ENCODE results near the gene DHH.
A peak's percentile ranks its signal among the peaks of the same experiment; 100 is the strongest.
"Not testable (repeated sequence)": the region's sequence is repeated elsewhere in the genome, so short reads cannot be mapped to it uniquely, and the experiment has no call there.

Gene DHH

GRCh38 chr12:49094160-49094974 is at the start of gene DHH:
TSS of gene DHH (minus strand) at chr12:49094801. CDS start at chr12:49094512, 289 bp downstream.
- H3K4me1 ChIP-seq (ENCODE audit: control insufficient read depth, insufficient read depth, low read length) = peaks cover 31% of the 10 kb centered on the region
- no peak within 1 kb of the TSS for H3K9ac ChIP-seq (ENCODE audit: low read depth, low read length)
- no peaks in the 10 kb centered on the region for H3K9me3 ChIP-seq (ENCODE audit: control insufficient read depth, insufficient read depth, low read length)
- H3K27ac ChIP-seq (ENCODE audit: low read depth, low read length) = no peak within 1 kb of the TSS
- H3K4me3 ChIP-seq (ENCODE audit: low read depth, low read length) = peak within 1 kb of the TSS; percentile 54
- peaks cover 66% of the 10 kb centered on the region for H3K27me3 ChIP-seq (ENCODE audit: control insufficient read depth, insufficient read depth, low read length)
- H3K36me3 ChIP-seq (ENCODE audit: control insufficient read depth, insufficient read depth, low read length) = peaks cover 18% of the 10 kb centered on the region

- H3K9me3 ChIP-seq (ENCODE audit: control insufficient read depth, insufficient read depth, low read length) = no peaks in the 10 kb centered on the region
- H3K27ac ChIP-seq (ENCODE audit: low read depth, low read length) = no peak overlapping the region
- H3K36me3 ChIP-seq (ENCODE audit: control insufficient read depth, insufficient read depth, low read length) = no peaks in the 10 kb centered on the region
- no peaks in the 10 kb centered on the region for H3K27me3 ChIP-seq (ENCODE audit: control insufficient read depth, insufficient read depth, low read length)
- H3K9ac ChIP-seq (ENCODE audit: low read depth, low read length) = no peak overlapping the region
- H3K4me3 ChIP-seq (ENCODE audit: low read depth, low read length) = no peak overlapping the region
- no peaks in the 10 kb centered on the region for H3K4me1 ChIP-seq (ENCODE audit: control insufficient read depth, insufficient read depth, low read length)
Observed at GRCh38 chr12:49144384-49144783, 49.8 kb upstream of the DHH start.

- no peaks in the 10 kb centered on the region for H3K4me1 ChIP-seq (ENCODE audit: control insufficient read depth, insufficient read depth, low read length)
- no peaks in the 10 kb centered on the region for H3K36me3 ChIP-seq (ENCODE audit: control insufficient read depth, insufficient read depth, low read length)
- no peaks in the 10 kb centered on the region for H3K27me3 ChIP-seq (ENCODE audit: control insufficient read depth, insufficient read depth, low read length)
- H3K9me3 ChIP-seq (ENCODE audit: control insufficient read depth, insufficient read depth, low read length) = no peaks in the 10 kb centered on the region
- no peak overlapping the region for H3K27ac ChIP-seq (ENCODE audit: low read depth, low read length)
- no peak overlapping the region for H3K4me3 ChIP-seq (ENCODE audit: low read depth, low read length)
- no peak overlapping the region for H3K9ac ChIP-seq (ENCODE audit: low read depth, low read length)
Observed at GRCh38 chr12:49138999-49139398, 44.4 kb upstream of the DHH start.

DNA sequence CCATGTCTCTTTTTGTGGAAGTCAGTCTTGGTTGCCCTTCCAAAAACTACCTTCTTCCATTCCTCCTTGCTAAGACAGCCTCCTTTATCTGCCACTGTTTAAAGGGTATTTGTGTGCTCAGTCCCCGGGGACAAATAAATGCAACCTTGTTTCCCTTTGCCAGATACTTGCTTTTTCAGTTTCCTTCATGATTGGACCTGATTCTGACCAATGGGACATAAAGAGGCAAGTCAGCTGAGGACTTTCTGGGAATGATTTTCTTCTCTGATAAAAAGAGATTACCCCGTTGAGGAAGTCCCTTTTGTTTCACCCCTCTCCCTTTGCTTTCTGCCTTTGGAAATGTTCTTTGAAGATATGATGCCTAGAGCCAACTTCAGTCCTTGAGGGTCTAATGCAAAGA is 44.0 kb upstream of the DHH start:
- Histone ChIP-seq H3K27me3 (ENCODE audit: control insufficient read depth, insufficient read depth, low read length) (no peaks in the 10 kb centered on the region), H3K27ac (ENCODE audit: low read depth, low read length) (no peak overlapping the region), H3K4me1 (ENCODE audit: control insufficient read depth, insufficient read depth, low read length) (no peaks in the 10 kb centered on the region), H3K4me3 (ENCODE audit: low read depth, low read length) (no peak overlapping the region), H3K9me3 (ENCODE audit: control insufficient read depth, insufficient read depth, low read length) (no peaks in the 10 kb centered on the region), H3K36me3 (ENCODE audit: control insufficient read depth, insufficient read depth, low read length) (no peaks in the 10 kb centered on the region), H3K9ac (ENCODE audit: low read depth, low read length) (no peak overlapping the region)

DNA sequence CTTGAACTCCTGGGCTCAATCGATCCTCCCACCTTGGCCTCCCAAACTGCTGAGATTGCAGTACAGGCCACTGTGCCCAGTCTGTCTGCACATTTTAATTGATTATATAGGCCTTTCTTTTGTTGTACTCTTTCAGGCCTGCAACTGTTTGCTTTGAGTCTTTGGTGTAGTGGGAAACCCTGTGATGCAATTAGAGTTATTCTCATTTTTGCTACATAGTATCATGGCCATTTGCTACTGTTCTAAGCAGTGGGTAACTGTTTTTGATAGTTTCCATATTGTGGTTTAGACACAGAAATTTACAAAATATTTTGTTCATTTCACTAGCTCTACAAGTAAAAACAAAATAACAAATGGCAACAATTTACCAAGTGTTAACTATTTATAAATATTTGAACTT is 42.9 kb upstream of the DHH start:
- H3K36me3 ChIP-seq (ENCODE audit: control insufficient read depth, insufficient read depth, low read length) = no peaks in the 10 kb centered on the region
- peaks cover 4% of the 10 kb centered on the region for H3K4me1 ChIP-seq (ENCODE audit: control insufficient read depth, insufficient read depth, low read length)
- no peaks in the 10 kb centered on the region for H3K27me3 ChIP-seq (ENCODE audit: control insufficient read depth, insufficient read depth, low read length)
- no peak overlapping the region for H3K9ac ChIP-seq (ENCODE audit: low read depth, low read length)
- H3K27ac ChIP-seq (ENCODE audit: low read depth, low read length) = no peak overlapping the region
- no peaks in the 10 kb centered on the region for H3K9me3 ChIP-seq (ENCODE audit: control insufficient read depth, insufficient read depth, low read length)
- no peak overlapping the region for H3K4me3 ChIP-seq (ENCODE audit: low read depth, low read length)

- not testable (repeated sequence) for H3K9ac ChIP-seq (ENCODE audit: low read depth, low read length); H3K27ac ChIP-seq (ENCODE audit: low read depth, low read length); H3K4me3 ChIP-seq (ENCODE audit: low read depth, low read length); H3K4me1 ChIP-seq (ENCODE audit: control insufficient read depth, insufficient read depth, low read length); H3K9me3 ChIP-seq (ENCODE audit: control insufficient read depth, insufficient read depth, low read length); H3K36me3 ChIP-seq (ENCODE audit: control insufficient read depth, insufficient read depth, low read length); H3K27me3 ChIP-seq (ENCODE audit: control insufficient read depth, insufficient read depth, low read length)
Observed at GRCh38 chr12:49136997-49137396, 42.4 kb upstream of the DHH start.

- Histone ChIP-seq H3K9ac (ENCODE audit: low read depth, low read length) (no peak overlapping the region), H3K9me3 (ENCODE audit: control insufficient read depth, insufficient read depth, low read length) (no peaks in the 10 kb centered on the region), H3K4me3 (ENCODE audit: low read depth, low read length) (no peak overlapping the region), H3K36me3 (ENCODE audit: control insufficient read depth, insufficient read depth, low read length) (peaks cover 15% of the 10 kb centered on the region), H3K4me1 (ENCODE audit: control insufficient read depth, insufficient read depth, low read length) (peaks cover 18% of the 10 kb centered on the region), H3K27ac (ENCODE audit: low read depth, low read length) (no peak overlapping the region), H3K27me3 (ENCODE audit: control insufficient read depth, insufficient read depth, low read length) (no peaks in the 10 kb centered on the region)
Observed at GRCh38 chr12:49133590-49133989, 39.0 kb upstream of the DHH start.

- Histone ChIP-seq H3K27me3 (ENCODE audit: control insufficient read depth, insufficient read depth, low read length) (no peaks in the 10 kb centered on the region), H3K27ac (ENCODE audit: low read depth, low read length) (no peak overlapping the region), H3K4me3 (ENCODE audit: low read depth, low read length) (no peak overlapping the region), H3K4me1 (ENCODE audit: control insufficient read depth, insufficient read depth, low read length) (peaks cover 18% of the 10 kb centered on the region), H3K9ac (ENCODE audit: low read depth, low read length) (no peak overlapping the region), H3K9me3 (ENCODE audit: control insufficient read depth, insufficient read depth, low read length) (no peaks in the 10 kb centered on the region), H3K36me3 (ENCODE audit: control insufficient read depth, insufficient read depth, low read length) (peaks cover 16% of the 10 kb centered on the region)
Observed at GRCh38 chr12:49133014-49133413, 38.4 kb upstream of the DHH start.

GRCh38 chr12:49131894-49132461 is 37.4 kb upstream of the DHH start:
- peaks cover 18% of the 10 kb centered on the region for H3K4me1 ChIP-seq (ENCODE audit: control insufficient read depth, insufficient read depth, low read length)
- H3K4me3 ChIP-seq (ENCODE audit: low read depth, low read length) = peak overlapping the region; percentile 83
- 0 out of 2 replicates have a peak overlapping the region, but pooled peaks have one; percentile 41 for H3K9ac ChIP-seq (ENCODE audit: low read depth, low read length)
- H3K36me3 ChIP-seq (ENCODE audit: control insufficient read depth, insufficient read depth, low read length) = peaks cover 26% of the 10 kb centered on the region
- peak overlapping the region; percentile 53 for H3K27ac ChIP-seq (ENCODE audit: low read depth, low read length)
- no peaks in the 10 kb centered on the region for H3K9me3 ChIP-seq (ENCODE audit: control insufficient read depth, insufficient read depth, low read length)
- H3K27me3 ChIP-seq (ENCODE audit: control insufficient read depth, insufficient read depth, low read length) = no peaks in the 10 kb centered on the region

DNA sequence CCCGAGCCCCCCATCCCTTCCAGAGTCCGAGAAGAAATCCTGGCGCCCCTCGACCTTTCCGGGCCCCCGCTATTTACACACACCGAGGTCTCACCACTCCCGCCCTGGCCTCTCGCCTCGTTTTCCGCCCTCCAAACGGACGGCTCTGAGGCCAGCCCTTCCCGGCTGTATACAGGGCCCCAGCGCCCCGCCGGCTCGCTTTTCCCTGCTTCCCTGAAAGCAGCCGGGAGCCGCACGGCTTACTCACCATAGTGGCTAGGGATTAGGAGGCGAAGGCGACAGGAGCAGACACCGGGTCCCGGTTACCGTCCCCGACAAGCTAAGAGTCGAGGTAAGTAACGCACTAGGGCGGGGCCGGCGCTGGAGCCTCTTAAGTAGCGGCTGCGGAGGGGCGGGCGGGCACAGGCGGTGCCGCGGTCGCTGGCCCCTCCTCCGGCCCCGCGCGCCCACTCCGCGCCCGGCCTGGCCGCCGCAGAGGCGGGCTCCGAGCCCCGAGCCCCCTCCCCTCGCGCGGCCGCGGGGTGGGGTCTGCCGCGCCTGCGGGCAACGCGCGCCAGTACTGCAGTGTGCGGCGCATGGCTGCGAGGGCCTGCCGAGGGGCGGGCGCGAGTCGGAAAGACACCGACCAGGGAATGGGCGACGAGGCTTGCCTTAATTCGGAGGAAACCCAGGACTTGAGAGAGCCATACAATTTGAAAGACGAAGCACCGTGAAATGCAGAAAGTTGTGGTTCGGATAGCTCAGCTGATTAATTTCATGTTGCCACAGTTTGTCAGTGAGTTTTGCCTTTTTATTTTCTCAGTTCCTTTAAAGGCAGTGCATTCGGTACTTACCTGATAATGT is 36.7 kb upstream of the DHH start, which contains the start of gene TUBA1B:
TSS of gene TUBA1B (minus strand) at position 345 of the 843 bp plus-strand sequence. CDS start at position 250, 95 bp downstream.
- peak within 1 kb of the TSS; percentile 96 for H3K27ac ChIP-seq (ENCODE audit: low read depth, low read length)
- peaks cover 18% of the 10 kb centered on the region for H3K4me1 ChIP-seq (ENCODE audit: control insufficient read depth, insufficient read depth, low read length)
- peak within 1 kb of the TSS; percentile 93 for H3K9ac ChIP-seq (ENCODE audit: low read depth, low read length)
- peak within 1 kb of the TSS; percentile 83 for H3K4me3 ChIP-seq (ENCODE audit: low read depth, low read length)
- no peaks in the 10 kb centered on the region for H3K27me3 ChIP-seq (ENCODE audit: control insufficient read depth, insufficient read depth, low read length)
- H3K36me3 ChIP-seq (ENCODE audit: control insufficient read depth, insufficient read depth, low read length) = peaks cover 26% of the 10 kb centered on the region
- no peaks in the 10 kb centered on the region for H3K9me3 ChIP-seq (ENCODE audit: control insufficient read depth, insufficient read depth, low read length)

Measured in HUES48 (cell line).